Erythroblast (primary cell): ENCODE results near the gene DRD2.

Experiments
- GATA1 ChIP-seq: IDR thresholded peaks from 2 replicates; pipeline ENCODE4 v1.6.1; 2011; ENCODE audit warnings: low read depth, mild to moderate bottlenecking, control low read depth, low read length, moderate library complexity
- POLR2A ChIP-seq: IDR thresholded peaks from 2 replicates; pipeline ENCODE4 v1.6.1; 2011; ENCODE audit warnings: mild to moderate bottlenecking, low read length

- TF ChIP-seq POLR2A: no peak
- TF ChIP-seq GATA1: no peak
Measured at GRCh38 chr11:113408887-113409286, 66.3 kb downstream of the DRD2 start.
